ENCODE measurements around the gene CPN2.

The CPN2 gene

GRCh38 chr3:194328053-194328657 lies 23.0 kb downstream of the CPN2 start:
- TF ChIP-seq CTCF (IDR thresholded peaks at IDR 0.05; ENCODE audit: insufficient read depth, low read length, missing control alignments) = no peak
- CTCF ChIA-PET = interaction anchor here (2.1 to 3.9 kb wide), 5 partner anchors 12 to 663 kb away, joined by 8 to 23 read pairs (median 11); partner anchors contain the start of gene LSG1
- DNase-seq (ENCODE audit: low read depth, low spot score) = no peak
- POLR2A ChIA-PET = no interaction called here
- H3K4me3 ChIP-seq (ENCODE audit: low read depth, low read length) = no peak overlapping the region

- ChIA-PET CTCF (interaction anchor here (2.1 to 3.9 kb wide), 3 partner anchors 11 to 547 kb away, joined by 11 to 23 read pairs (median 18); no protein-coding TSS in a partner anchor), POLR2A (no interaction called here)
- no peak for TF ChIP-seq CTCF (IDR thresholded peaks at IDR 0.05; ENCODE audit: insufficient read depth, low read length, missing control alignments)
- no peak overlapping the region for H3K4me3 ChIP-seq (ENCODE audit: low read depth, low read length)
- DNase-seq (ENCODE audit: low read depth, low spot score) = no peak
Measured at GRCh38 chr3:194327218-194328052, 23.7 kb downstream of the CPN2 start.

GRCh38 chr3:194326968-194327217 lies 24.2 kb downstream of the CPN2 start:
- no peak for DNase-seq (ENCODE audit: low read depth, low spot score)
- POLR2A ChIA-PET = no interaction called here
- no peak overlapping the region for H3K4me3 ChIP-seq (ENCODE audit: low read depth, low read length)
- CTCF ChIA-PET = no interaction called here
- no peak for TF ChIP-seq CTCF (IDR thresholded peaks at IDR 0.05; ENCODE audit: insufficient read depth, low read length, missing control alignments)

- POLR2A ChIA-PET = no interaction called here
- DNase-seq (ENCODE audit: low read depth, low spot score) = no peak
- H3K4me3 ChIP-seq (ENCODE audit: low read depth, low read length) = no peak overlapping the region
- no peak for TF ChIP-seq CTCF (IDR thresholded peaks at IDR 0.05; ENCODE audit: insufficient read depth, low read length, missing control alignments)
- CTCF ChIA-PET = interaction anchor here (1.5 kb wide), 1 partner anchor 11 kb away, joined by 7 read pairs; no protein-coding TSS in a partner anchor
Measured at GRCh38 chr3:194326192-194326967, 24.7 kb downstream of the CPN2 start.

GRCh38 chr3:194325424-194326153 lies 25.5 kb downstream of the CPN2 start:
- DNase-seq (ENCODE audit: low read depth, low spot score) = no peak
- ChIA-PET POLR2A (no interaction called here), CTCF (interaction anchor here (0.6 to 1.5 kb wide), 3 partner anchors 9 to 18 kb away, joined by 3 to 7 read pairs (median 3); no protein-coding TSS in a partner anchor)
- no peak for TF ChIP-seq CTCF (IDR thresholded peaks at IDR 0.05; ENCODE audit: insufficient read depth, low read length, missing control alignments)
- H3K4me3 ChIP-seq (ENCODE audit: low read depth, low read length) = no peak overlapping the region

Measured in AG04449 (cell line).